Panc1 (cell line): ENCODE results near the gene RMND5A.
"Not testable (repeated sequence)": the region's sequence is repeated elsewhere in the genome, so short reads cannot be mapped to it uniquely, and the experiment has no call there.

Source experiments
- POLR2AphosphoS5 ChIP-seq: IDR thresholded peaks from 2 replicates; pipeline ENCODE4 v1.6.1; 2012; ENCODE audit warnings: mild to moderate bottlenecking, low read depth, low read length, moderate library complexity
- TF ChIP-seq, protein P1 (sequence below): fragments of 450-650 bp; IDR thresholded peaks from 2 replicates; pipeline ENCODE4 v1.5.1; 2017; ENCODE audit warnings: mild to moderate bottlenecking

DNA sequence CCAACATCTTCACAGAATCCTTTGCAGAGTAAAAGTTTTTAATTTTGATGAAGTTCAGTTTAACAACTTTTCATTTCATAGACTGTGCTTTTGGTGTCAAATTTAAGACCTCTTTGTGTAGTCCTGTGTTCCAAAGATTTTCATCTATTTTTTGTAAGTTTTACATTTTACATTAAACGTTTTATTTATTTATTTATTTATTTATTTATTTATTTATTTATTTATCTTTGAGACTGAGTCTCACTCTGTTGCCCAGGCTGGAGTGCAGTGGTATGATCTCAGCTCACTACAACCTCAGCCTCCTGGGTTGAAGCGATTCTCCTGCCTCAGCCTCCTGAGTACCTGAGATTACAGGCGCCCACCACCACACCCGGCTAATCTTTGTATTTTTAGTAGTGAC, 12.0 kb upstream of the RMND5A start:
- TF ChIP-seq, protein P1, sequence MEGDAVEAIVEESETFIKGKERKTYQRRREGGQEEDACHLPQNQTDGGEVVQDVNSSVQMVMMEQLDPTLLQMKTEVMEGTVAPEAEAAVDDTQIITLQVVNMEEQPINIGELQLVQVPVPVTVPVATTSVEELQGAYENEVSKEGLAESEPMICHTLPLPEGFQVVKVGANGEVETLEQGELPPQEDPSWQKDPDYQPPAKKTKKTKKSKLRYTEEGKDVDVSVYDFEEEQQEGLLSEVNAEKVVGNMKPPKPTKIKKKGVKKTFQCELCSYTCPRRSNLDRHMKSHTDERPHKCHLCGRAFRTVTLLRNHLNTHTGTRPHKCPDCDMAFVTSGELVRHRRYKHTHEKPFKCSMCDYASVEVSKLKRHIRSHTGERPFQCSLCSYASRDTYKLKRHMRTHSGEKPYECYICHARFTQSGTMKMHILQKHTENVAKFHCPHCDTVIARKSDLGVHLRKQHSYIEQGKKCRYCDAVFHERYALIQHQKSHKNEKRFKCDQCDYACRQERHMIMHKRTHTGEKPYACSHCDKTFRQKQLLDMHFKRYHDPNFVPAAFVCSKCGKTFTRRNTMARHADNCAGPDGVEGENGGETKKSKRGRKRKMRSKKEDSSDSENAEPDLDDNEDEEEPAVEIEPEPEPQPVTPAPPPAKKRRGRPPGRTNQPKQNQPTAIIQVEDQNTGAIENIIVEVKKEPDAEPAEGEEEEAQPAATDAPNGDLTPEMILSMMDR: not testable (repeated sequence)
- not testable (repeated sequence) for TF ChIP-seq POLR2AphosphoS5
